Suppressor macrophage treated with lipopolysaccharide for 4 hours (primary cell): Measurements from ENCODE around the gene CAPN2.

Source experiments
- DNase-seq: peaks from one replicate; pipeline ENCODE4 v3.0.0-alpha.2; 2020

Gene CAPN2

GRCh38 chr1:223763251-223763650 is 50.9 kb downstream of the CAPN2 start:
- no peak for DNase-seq

GRCh38 chr1:223763881-223764280 is 51.5 kb downstream of the CAPN2 start:
- no peak for DNase-seq

DNA sequence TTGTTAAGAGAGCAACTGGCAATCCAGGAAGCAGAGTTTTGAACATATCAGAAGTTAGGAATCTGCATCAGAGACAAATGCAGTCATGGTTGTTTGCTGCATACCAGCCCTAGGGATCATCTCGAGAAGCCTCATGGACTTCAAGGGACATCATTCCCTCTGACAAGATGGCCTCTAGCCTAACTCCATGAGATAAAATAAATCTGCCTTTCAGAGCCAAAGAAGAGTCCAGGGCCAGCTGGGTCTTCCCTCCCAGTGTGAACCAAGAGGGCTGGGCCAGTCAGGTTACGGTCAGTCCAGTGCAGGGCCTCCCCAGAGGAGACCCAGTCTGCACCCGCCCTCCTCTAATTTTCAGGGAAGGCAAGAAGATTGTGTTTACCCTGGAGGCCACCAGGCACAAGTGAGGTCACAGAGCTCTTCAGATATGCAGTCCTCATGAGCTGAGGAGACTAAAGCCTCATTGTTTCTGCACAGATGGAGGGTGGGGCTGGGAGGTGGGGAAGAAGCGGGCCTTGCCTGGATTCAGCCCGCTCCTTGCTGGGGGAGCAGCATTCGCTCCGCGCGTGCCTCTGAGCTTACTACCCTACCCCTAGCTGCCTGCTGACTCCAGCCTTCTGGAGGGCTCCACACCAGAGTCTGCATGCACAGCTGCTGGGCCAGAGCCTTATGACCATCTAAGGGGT is 52.8 kb downstream of the CAPN2 start:
- no peak for DNase-seq

DNA sequence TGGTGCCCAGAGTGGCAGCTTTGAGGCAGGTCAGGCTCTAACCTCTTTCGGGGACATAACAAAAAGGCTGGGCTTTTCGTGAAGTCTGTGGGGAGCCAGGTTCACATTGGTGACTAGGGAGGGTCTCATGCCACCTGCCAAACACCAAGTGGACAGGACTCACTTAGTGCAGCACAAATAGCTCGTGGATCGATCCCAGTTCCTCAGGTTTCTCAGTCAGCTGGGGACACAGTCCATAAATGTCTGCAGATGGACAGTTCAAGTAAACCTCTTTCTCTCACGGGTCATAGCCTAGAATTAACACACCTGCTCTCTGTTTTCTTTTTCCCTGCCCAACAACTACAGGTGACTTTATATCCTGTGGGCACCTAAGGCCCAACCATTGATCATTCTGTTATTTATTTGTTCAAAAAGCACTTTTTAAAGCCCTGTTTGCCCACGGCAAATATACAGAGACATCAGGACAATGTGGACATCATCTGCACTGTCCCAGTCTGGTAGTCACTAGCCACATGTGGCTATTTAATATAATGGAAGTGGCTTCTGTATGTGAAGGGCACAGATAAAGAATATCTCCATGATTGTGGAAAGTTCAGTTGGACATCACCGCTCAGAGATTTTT is 53.5 kb downstream of the CAPN2 start:
- DNase-seq, result no peak

DNA sequence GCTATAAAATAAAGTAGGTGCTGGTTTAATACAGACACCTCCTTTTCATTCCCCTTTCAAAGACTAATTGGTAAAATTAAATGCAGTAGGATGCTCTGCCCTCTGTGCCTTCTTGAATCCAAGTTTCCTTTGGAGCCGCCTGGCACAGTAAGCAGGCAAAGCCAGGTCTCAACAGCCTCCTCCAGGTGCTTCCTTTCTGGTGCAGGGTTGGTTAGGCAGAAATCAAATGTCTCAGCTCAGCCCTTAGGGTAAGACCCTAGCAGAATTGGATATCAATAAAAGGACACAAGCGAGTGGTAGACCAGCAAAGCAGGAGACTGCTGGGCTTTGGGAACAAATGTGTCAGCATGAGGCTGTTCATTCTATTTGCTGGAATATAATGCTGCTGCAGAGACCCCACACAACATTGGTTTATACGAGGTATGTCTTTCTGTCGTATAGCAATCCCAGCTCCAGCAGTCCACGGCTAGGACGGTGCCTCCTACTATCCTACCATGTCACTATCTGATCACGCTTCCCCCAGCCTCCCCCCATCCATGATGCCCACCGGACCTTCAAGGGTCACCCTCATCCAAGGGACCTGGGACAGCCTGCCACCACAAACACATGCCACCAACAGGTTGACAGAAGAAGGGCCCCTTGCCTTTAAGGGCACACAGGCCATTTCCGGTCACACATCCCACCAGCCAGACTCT is 58.4 kb downstream of the CAPN2 start:
- DNase-seq, result no peak

- no peak for DNase-seq
Observed at GRCh38 chr1:223771469-223771813, 59.1 kb downstream of the CAPN2 start.

DNA sequence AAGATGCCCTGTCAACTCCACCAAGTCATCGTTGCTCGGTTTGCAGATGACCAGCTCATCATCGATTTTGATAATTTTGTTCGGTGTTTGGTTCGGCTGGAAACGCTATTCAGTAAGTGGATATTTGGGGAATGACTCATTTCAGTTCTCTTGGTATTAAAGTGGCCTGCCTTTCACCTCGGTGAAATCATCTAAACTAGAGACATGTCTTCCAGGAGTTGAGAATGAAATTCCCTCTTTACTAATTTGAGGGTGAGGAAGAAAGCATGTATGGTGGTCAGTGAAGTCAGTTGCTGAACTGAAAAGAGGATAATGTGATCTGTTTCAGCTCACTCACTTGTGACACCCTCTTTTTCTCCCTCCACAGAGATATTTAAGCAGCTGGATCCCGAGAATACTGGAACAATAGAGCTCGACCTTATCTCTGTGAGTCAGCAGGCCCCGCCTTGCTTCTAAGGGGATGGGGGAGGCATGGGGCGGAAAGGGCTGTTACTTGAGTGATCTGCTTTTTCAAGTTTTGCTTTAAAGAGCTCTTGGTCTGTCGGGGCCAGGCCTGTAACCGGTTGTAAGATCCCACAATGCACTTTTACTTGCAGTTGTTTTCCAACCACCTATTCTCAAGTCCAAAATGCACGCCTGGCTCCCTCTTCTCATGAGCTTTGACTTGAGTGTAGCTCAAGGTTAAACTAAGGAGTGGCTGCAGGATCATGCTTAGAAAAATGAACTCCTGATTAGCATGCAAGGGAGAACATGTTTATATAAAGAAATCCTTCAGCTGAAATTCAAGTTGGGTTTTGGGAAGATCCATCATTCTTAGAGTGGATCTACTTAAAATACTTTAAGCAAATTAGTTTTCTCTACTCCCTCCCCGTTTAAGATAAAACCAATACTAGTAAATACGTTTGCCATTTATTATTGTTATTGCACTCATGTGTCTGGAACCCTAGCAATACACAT is 59.8 kb downstream of the CAPN2 start:
- no peak for DNase-seq

DNA sequence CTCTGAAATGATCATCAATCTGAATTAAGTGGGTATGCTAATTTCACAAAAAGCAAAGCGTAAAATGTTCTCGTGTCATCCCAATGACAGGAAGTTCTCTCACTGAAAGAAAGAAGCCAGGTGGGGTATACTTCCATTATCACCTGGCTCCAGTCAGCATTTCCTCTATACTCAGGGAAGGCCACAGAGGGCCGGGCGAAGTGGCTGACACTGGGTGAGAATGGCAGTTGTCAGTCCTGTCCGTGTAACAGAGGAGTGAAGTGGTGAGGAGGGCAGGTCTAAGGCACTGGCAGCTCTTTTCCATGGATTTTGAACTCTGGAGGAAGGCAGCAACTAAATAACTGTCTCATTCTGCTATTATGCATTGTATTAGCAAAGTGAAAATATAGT is 60.4 kb downstream of the CAPN2 start:
- no peak for DNase-seq

DNA sequence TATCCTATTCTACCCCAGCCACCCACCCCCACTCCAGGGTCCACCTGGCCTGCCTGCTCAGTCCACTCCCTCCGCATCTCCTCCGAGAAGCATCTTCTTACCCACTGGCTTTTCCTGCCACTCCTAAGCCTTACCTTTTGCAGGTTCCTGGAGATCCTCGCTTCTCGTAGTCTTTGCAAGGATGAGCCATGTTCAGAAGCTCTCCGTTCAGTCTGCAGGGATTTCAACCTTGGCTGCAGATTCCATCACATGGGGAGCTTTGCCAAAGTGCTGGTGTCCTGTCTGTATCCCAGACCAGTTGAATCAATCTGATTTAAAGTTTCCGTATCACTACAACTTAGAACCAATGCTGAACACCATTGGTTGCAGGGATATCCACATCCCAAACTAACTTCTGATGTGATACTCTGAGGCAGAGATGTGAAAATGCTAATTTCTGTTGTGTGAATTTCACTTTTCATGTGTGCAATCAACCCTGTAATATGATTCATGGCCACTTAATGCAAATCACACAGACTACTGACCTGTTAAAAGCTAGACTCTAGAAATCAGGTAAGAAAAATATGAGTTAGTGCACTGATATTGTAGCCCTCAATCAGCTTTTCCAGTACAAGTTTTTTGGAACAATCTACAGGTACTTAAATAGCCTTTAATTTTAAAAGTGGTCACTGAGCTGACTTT is 61.9 kb downstream of the CAPN2 start:
- DNase-seq, result no peak

GRCh38 chr1:223775054-223775453 is 62.7 kb downstream of the CAPN2 start:
- no peak for DNase-seq

DNA sequence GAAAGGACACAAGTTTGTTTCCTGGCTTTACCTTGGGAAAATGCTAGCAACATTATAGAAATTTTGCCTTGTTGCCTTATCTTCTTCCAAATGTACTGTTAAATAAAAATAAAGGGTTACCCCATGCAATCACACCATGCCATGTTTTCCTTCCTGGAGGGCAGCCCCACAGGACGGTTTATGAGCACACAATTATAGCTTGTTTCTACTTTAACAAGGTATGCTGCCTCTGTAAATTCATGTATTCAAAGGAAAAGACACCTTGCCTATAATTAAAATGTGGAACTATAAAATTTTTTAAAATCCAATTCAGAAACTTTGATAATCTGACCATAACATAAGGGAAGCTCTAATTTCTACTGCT is 63.4 kb downstream of the CAPN2 start:
- DNase-seq, result no peak

GRCh38 chr1:223776075-223776814 is 63.9 kb downstream of the CAPN2 start:
- peak; percentile 34 for DNase-seq

- no peak for DNase-seq
Observed at GRCh38 chr1:223776826-223777454, 64.6 kb downstream of the CAPN2 start.

DNA sequence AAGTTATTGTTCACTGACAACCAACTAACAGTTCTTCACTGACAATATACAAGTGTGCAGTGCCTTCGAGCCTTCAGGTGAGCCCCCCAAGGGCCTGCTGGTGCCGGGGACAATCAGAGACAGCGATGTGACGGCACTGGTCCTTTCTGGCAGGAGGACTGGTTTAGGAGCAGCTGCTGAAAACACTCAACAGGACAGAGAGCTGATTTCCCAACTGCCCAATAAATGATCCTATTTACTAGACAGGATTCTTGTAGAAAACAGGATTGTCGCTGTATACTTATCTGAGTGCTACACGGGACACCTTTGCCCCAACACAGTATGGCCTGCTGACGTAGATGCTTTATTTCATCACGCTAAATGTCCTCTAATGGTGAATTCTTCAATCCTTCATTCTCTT is 68.0 kb downstream of the CAPN2 start:
- no peak for DNase-seq

DNA sequence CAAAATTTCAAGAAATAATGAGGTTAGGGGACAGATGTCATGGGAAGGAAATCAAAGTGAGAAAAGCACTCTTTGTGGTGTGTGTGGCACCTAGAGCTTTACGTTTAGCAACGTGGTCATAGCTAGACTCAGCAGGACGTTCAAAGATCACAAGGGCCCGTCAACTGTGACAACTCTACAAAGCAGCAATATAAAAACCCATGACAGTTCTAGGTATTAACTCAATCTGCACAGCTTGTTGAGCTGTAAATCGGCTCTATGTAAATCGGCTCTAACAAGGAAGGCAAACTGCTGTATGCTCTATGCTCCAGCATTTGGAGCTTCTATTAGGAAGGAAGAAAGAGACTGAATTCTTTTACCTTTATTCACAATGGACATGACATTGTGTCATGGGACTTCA is 68.6 kb downstream of the CAPN2 start:
- no peak for DNase-seq

- no peak for DNase-seq
Observed at GRCh38 chr1:223783676-223784075, 71.3 kb downstream of the CAPN2 start.

- DNase-seq, result no peak
Observed at GRCh38 chr1:223784541-223784940, 72.2 kb downstream of the CAPN2 start.

- no peak for DNase-seq
Observed at GRCh38 chr1:223785808-223786207, 73.5 kb downstream of the CAPN2 start.

GRCh38 chr1:223788746-223789415 is 76.5 kb downstream of the CAPN2 start:
- DNase-seq, result no peak

- DNase-seq, result no peak
Observed at GRCh38 chr1:223792046-223792445, 79.7 kb downstream of the CAPN2 start.

DNA sequence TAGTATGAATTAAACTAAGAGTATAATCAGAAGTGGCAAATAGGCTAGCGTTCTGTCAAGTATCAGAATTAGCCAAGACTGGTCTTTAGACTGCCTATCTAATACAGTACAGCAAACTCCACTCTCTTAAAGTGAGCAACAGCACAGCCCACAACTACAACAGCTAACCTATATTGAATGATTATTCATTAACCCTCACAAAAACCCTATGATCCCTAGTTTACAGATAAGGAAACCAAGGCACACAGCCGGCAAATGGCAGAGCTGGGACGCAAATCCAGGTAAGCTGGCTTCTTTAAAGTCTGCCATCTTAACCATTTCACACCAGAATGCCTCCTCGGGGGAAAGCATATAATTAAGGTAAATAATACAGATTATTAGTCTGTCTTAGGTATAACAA is 81.4 kb downstream of the CAPN2 start:
- no peak for DNase-seq
